NCI-H1930 (cell line): ENCODE data around the gene TRAPPC10.
A peak's percentile ranks its signal among the peaks of the same experiment; 100 is the strongest.

ENCODE experiments used
- DNase-seq, 2 experiments: peaks; one replicate each; lab custom pipeline; 2025; lab: John Stamatoyannopoulos, UW

The TRAPPC10 gene, protein sequence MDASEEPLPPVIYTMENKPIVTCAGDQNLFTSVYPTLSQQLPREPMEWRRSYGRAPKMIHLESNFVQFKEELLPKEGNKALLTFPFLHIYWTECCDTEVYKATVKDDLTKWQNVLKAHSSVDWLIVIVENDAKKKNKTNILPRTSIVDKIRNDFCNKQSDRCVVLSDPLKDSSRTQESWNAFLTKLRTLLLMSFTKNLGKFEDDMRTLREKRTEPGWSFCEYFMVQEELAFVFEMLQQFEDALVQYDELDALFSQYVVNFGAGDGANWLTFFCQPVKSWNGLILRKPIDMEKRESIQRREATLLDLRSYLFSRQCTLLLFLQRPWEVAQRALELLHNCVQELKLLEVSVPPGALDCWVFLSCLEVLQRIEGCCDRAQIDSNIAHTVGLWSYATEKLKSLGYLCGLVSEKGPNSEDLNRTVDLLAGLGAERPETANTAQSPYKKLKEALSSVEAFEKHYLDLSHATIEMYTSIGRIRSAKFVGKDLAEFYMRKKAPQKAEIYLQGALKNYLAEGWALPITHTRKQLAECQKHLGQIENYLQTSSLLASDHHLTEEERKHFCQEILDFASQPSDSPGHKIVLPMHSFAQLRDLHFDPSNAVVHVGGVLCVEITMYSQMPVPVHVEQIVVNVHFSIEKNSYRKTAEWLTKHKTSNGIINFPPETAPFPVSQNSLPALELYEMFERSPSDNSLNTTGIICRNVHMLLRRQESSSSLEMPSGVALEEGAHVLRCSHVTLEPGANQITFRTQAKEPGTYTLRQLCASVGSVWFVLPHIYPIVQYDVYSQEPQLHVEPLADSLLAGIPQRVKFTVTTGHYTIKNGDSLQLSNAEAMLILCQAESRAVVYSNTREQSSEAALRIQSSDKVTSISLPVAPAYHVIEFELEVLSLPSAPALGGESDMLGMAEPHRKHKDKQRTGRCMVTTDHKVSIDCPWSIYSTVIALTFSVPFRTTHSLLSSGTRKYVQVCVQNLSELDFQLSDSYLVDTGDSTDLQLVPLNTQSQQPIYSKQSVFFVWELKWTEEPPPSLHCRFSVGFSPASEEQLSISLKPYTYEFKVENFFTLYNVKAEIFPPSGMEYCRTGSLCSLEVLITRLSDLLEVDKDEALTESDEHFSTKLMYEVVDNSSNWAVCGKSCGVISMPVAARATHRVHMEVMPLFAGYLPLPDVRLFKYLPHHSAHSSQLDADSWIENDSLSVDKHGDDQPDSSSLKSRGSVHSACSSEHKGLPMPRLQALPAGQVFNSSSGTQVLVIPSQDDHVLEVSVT

DNA sequence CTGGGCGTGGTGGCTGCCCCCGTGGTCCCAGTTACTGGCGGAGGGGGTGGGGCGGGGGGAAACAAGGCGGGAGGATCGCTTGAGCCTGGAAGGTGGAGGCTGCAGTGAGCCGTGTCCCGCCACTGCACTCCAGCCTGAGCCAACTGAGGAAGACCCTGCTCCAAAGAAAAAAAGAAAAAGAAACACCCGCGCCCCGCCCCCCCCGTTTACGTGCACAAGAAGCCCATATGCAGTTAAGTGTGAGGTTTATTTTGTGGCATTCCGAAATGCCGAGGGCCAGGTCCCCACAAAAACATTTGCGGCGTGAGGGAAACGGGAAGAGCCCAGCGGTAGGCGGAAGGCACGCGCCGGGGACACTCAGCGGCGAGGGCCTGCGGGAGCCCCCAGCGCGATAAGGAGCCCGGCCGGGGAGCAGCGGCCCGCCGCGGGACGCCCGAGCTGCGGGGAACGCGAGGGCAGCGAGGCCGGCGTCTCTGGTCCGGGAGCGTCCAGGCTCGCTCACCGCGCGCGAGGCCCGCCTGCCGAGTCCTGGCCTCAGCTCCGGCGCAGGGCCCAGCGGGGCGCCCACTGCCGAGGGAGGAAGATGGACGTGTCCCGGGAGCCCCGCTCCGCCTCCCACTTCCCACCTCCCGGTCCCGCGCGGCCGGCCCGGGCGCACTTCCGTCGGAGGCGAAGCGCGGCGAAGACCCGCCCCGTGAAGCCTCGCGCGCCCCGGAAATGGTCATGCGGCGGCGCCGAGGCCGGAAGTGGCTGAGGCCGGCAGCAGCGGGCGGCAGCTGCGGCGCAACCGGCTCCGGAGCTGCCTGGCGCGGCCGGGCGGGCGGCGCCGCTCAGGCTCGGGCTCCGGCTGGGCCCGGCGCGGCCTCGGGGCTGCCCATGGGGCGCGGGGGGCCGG is at the start of gene TRAPPC10:
Gene TRAPPC10, plus strand, starts transcription at position 731 of the 895 bp plus-strand sequence. CDS start 185 bp downstream, outside the sequence.
- DNase-seq = peak; percentile 65 to 84

DNA sequence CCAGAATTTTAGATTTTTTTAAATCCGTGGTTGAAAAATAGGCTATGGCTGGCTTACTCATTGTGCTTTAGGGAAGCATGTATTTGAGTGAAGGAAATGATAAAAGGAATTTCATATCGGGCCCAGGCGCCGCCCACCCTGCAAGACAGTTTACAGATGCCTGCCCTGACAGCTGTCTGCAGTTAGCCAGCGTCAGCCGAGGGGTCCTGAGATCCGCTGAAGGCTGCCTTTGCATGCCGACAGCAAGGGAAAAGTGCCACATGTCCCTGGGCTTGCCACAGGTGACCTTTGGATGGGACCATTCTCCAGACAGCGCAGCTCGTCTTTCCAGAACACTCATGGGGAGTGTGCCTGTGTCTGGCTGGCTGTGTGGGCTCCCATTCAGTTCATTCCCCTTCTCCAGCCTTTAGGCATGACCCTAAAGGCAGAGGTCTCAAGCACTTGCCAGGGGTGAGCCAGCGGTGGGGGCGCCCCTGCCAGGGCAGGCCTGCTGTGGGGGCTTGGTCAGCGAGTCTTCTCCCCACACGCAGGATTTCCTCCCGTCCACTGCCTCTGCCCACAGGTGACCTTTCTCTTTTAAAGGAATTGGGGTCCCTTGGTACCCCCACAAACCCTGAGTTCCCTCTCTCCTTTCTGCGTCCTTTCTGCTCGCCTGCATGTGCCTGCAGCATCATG is 46.1 kb upstream of the TRAPPC10 start:
- DNase-seq = no peak

DNA sequence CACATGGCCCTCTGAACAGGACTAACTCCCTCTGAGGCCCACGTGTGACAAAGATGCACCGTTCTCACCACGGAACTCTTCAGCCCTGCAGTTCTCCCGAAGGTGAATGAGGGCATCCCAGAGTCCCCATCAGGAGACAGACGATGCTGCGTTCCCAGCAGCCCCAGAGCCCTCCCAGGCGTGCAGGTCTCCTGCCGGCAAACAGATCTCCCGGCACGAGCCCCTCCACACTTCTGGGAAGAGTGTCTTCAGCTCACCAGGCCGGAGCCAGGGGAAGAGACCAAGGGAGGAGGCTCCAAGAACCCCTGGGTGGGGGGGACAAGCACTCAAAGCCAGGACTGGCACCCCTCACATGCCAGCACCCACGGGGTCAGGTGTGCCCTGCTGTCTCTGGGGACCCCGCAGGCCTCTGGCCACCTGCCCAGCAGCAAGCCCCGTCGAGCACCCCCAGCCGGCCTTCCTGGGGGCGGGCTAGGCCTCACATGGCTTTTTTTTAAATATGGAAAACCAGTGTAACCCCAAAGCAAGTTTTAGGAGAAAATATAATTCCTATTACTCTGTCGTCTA is 45.1 kb upstream of the TRAPPC10 start:
- no peak for DNase-seq

DNA sequence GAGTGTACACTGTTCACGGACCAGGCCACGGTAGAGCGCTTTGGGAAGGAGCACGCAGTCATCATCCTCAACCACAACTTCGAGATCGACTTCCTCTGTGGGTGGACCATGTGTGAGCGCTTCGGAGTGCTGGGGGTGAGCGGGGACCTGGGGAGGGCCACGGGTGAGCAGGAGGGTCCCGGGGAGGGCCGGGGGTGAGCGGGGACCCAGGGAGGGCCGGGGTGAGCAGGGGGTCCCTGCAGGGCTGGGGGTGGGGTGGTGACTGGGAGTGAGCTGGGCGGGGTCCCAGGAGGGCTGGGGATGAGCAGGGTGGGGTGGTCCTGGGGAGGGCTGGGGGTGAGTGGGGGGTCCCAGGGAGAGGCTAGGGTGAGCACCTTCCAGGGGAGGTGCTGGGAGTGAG is 44.1 kb upstream of the TRAPPC10 start:
- no peak for DNase-seq

DNA sequence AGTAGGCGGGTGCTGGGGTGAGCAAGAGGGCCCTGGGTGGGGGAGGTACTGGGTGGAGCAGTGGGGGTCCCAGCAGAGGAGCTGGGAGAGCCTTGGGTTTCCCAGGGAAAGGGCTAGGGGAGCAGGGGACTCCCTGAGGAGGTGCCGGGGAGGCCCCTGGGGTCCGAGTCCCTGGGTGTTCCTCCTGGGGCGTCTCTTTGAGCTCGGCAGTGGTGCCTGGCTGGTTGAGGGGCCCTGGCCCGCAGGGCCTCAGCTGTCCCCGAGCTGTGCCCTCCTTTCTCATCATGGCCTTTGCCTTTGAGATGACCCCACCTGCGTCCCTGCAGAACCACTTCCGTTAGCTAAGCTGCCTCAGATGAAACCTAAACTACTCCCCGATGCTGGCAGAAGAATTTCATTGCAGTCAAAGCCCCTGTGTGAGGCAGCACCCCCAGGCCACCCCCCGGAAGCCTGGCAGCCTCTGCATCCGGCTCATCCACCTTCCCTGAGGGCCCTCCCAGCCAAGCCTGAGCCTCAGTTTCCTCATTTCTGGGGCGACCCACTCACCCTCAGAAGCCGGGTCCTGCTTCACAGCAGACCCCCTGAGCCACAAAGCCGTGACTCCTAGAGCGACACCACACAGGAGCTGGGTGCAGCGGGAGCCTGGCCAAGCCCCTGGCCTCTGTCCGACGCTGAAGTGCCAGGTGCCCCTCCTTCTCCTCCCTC is 43.5 kb upstream of the TRAPPC10 start:
- DNase-seq = no peak

DNA sequence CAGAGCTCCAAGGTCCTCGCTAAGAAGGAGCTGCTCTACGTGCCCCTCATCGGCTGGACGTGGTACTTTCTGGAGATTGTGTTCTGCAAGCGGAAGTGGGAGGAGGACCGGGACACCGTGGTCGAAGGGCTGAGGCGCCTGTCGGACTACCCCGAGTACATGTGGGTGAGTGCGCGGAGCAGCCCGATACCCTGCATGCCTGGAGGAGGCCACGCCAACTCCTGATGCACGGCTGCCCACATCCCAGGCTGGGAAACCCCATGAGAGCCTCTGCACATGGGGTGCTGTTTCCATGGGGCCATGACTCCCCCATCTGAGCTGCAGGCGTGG is 43.0 kb upstream of the TRAPPC10 start:
- no peak for DNase-seq

DNA sequence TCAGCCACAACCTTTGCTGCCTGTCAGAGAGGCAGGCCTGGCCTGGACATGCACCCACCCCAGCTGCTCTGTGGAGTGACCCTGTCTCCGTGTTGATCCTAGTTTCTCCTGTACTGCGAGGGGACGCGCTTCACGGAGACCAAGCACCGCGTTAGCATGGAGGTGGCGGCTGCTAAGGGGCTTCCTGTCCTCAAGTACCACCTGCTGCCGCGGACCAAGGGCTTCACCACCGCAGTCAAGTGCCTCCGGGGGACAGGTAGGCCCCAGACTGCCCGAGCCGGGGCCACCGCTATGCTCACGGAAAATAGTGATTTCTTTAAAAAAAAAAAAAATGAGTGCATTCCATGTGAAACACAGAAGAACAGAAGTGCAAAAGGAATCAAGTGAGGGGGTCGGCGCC is 41.6 kb upstream of the TRAPPC10 start:
- DNase-seq = no peak

DNA sequence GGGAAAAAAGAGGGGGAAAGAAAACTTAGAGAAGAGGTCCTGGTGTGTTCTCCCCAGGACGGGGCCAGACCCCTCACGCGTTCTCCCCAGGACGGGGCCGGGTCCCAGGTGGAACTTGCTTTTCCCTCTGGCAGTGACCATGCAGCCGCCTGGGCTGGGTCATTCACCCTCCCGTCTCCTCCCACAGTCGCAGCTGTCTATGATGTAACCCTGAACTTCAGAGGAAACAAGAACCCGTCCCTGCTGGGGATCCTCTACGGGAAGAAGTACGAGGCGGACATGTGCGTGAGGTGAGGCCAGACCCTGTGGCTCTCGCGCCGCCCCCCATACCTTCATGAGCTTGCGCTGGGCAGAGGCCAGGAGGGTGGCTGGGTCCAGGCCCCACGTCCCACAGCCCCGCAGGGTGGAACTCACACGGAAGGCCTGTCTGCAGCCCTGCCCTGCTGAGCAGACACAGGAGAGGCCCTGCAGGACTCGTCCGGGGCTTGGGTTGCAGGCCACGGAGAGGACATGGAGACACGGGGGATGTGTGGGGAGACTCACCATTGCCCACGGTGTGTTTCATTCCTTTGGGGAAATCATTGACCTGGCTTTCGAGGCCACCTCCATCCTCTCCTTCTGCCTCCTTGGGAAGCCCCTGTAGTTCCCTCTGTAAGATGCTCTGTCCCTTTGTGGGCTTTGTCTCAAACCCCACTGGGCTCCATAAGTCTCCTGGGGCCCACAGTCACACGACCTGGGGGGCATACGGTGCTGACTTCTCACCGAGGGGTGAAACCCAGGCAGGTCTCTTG is 40.7 kb upstream of the TRAPPC10 start:
- no peak for DNase-seq

DNA sequence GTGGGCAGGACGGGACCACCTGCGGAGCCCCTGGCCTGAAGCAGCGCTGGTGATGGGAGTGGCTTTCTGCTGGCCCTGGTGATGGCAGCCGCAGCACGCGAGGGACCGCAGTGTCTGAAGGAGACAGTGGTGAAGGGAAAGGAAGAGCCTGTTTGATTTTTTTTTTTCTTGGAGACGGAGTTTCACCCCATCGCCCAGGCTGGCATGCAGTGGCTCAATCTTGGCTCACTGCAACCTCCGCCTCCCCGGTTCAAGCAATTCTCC is 40.2 kb upstream of the TRAPPC10 start:
- DNase-seq = no peak

DNA sequence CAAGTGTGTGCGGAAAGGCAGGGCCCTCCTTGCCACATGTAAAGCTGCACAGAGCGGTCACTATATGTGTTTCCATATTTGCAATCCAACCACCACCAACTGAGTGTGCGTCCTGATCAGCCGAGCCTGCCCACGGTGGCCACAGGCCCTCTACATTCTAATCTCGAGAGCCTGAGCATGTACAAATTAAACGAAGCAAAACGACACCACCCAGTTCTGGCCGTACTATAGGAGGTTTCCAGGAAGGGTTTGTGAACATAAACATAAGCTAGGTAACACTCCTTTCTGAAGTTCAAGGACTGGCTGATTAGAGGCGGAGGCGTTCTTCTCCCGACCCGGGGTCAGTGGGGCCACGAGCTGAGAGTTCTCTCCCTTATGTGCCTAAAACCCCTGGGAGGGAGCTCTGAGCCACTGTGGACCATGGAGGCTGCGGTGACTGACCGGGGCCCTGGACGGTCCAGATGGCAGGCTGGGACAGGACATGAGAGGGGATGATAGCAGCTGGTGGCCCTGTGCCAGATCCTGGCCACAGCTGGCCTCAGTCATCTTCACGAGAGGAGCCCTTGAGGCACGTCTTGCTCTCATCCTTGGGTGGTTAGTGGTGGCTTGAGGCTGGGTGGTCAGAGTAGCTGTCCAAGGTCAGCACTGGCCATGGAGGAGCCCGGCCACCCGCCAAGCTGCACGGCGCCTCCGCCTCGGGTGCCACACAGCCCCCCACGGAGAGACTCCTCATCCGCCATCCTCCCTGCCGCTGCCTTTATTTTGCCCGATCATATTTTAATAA is 39.1 kb upstream of the TRAPPC10 start:
- DNase-seq = no peak

DNA sequence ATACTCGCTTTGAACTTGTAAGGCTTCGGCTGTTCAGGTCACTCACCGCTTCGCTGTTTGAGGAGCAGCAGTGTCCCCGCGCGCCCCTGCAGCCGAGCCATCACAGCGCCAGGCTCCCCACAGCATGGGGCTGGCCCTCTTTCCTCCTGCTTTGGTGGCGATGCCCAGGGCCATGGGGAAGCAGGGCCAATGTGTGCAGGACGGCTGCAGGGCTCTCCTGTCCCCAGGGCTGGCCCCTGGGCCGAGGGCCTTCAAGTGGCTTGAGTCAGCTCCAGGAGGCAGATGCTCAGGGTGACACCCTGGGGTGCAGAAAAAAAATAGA is 38.5 kb upstream of the TRAPPC10 start:
- no peak for DNase-seq

DNA sequence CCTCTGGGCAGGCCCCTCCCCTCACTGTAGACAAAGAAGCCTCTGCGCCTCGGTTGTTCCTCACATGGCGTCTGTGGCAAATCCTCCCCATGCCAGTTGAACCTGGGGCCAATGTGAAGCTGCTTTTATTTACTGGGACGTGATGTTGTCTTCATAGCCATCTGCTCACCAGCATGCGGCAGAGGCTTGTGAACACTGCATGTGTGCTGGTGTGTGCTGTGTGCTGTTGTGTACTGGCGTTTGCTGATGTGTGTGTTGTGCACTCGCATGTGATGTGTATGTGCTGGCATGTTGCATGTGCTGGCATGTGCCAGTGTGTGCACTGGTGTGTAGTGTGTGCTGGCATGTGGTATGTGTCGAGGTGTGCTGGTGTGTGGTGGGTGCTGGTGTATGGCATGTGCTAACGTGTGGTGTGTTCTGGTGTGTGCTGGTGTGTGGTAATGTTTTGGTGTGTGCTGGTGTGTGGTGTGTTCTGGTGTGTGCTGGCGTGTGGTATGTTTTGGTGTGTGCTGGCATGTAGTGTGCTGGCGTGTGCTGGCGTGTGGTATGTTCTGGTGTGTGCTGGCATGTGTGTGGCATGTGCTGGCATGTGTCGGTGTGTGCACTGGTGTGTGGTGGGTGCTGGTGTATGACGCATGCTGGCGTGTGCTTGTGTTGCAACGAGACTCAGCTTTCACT is 37.2 kb upstream of the TRAPPC10 start:
- no peak for DNase-seq

DNA sequence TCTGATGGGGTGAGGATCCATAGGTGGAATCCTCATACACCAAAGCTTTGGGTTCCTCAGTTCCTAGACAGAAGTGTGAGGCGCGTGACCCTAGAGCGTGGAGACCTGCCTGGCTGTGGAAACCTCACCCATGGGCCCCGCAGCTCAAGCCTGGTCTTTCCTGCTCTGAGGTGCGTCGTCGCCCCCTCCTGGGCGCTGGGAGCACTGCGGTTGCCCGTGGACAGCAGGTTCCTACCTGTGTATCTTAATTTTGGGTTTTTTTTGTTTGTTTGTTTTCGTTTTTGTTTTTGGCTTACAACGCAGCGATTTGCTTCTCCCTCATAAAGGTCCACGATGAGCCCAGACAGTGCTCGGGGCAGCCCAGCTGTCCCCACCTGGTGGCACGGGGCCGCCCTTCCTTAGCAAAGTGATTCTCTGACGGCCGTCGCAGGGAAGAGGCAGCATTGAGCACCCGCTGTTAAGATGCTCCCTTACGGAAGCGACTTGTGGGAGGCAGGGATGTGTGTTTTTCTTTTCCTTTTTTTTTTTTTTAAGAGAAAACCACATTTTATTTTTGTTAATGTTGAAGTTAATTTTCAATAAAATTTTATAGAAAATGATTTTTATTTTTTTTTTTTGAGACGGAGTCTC is 36.5 kb upstream of the TRAPPC10 start:
- DNase-seq = peak in 1 of 2 experiments; percentile 32

DNA sequence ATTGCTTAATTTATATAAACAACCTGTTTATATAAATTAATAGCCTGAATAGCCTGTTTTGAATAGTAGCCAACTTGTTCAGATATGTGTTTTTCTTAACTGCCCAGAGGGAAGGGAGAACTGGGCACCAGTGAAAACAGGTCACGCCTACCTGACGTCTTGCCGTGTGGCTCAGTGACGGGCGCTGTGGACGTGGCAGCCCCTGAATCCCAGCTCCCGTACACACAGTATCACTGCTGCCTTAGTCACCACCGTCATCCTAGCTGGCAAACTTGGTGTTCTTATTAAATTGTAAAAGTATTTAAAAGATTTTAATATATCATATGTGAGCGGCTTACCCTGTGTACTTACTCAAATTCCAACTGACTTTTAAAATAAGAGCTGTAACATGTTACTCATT is 35.4 kb upstream of the TRAPPC10 start:
- no peak for DNase-seq

DNA sequence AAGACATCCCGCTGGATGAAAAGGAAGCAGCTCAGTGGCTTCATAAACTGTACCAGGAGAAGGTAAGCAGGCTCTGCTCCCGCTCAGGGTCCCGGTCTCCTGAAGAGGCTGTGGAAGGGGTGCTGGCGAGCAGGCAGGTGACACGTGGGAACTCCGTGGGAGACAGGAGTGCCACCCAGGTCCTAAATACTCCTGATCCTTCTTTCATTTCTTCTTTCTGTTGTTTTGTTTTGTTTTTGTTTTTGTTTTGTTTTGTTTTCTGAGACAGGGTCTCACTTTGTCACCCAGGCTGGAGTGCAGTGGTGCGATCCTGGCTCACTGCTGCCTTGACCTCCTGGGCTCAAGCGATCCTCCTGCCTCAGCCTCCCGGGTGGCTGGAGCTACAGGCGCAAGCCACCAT is 34.0 kb upstream of the TRAPPC10 start:
- DNase-seq = no peak

DNA sequence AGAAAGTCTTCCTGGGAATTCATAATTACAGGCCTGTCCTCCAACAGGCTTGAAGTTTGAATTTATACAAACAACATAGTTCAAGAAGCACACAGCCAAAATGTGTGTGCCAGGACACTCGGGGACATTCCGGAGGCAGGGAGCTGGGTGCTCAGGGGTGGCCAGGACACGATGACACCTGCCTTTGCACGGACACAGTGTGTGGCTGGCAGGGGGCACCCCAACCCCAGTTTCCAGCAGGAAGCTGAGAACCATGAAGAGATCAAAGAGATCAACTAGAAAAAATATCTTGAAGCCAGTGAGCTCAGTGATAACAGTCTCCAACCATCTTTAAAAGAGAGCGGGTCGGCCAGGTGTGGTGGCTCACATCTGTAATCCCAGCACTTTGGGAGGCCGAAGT is 32.5 kb upstream of the TRAPPC10 start:
- DNase-seq = no peak

DNA sequence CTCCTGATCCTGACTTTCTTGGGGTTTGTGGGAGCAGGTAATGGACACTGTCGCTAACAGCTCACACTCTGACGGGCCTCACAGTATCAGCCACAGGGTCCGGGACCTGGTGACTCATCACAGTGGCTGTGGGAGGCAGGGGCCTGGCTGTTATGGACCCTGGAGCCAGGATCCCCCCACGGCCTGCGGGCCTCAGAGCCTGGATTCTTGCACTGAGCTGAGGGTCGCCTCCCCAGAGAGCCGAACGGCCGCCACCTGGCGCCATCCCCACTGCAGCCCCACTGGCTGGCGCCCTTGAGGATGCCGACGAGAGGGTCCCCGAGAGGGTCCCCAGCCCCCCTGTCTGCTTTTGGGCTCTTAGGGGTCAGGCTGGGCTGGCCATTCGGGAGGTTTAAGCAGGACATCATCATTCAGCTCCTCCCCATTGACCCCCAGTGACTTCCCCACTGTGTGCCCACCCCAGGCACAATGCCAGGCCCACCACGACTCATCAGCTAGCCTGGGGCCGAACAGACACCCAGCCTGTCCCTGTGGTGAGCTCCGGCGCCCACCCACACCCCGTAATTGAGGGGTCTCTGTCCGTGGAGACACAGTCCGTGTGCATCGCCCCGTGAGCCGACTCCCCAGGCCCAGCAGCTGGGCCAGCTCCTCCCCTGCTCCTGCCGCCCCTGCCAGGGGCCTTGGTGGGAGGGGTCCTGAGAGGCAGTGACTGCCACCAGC is 30.8 kb upstream of the TRAPPC10 start:
- DNase-seq = no peak
